Body of pancreas (tissue), 4 donors: ENCODE measurements around the gene FNDC3B.

ENCODE experiments used
- CTCF ChIP-seq, 7 experiments: fragments of 450-650 bp in 4 of 7; fragments of 200-600 bp in 3 of 7; sonication (generic) in 3 of 7; IDR thresholded peaks; one replicate each; pipeline ENCODE4 v1.5.1; 2016 to 2019; ENCODE audit warnings: antibody characterized with exemption in 7 of 7
- POLR2A ChIP-seq, 3 donors: fragments of 450-650 bp; IDR thresholded peaks; one replicate each; pipeline ENCODE4 v1.6.1; 2016; ENCODE audit warnings: antibody characterized with exemption in 3 of 3, mild to moderate bottlenecking in 2 of 3

GRCh38 chr3:172448661-172449465, 409.5 kb downstream of the FNDC3B start:
- TF ChIP-seq CTCF (IDR thresholded peaks at IDR 0.05) (no peak), POLR2A (IDR thresholded peaks at IDR 0.05) (no peak)
